Measurements from ENCODE around the gene CALML5. TPM values are rescaled to one million over a fixed set of nuclear protein-coding genes. Genes with fewer than 3 reads are reported as not detected.

Gene CALML5
- total RNA-seq, 1 experiment from 2014 or later = not detected

GRCh38 chr10:5461914-5462840 is 37.2 kb downstream of the CALML5 start:
- POLR2A ChIA-PET = no interaction called here
- DNase-seq (ENCODE audit: low read depth, low spot score) = no peak
- CTCF ChIA-PET = no interaction called here
- no TSS peak for BruUV-seq (replicated peaks)
- Histone ChIP-seq H3K4me1 (ENCODE audit: control insufficient read depth, insufficient read depth, low read length) (no peaks in the 10 kb centered on the region), H3K36me3 (ENCODE audit: control insufficient read depth, insufficient read depth, low read length) (no peaks in the 10 kb centered on the region; the same call in 1 of the 2 replicates), H3K27ac (ENCODE audit: low read length) (no peak overlapping the region), H3K27me3 (ENCODE audit: control insufficient read depth, insufficient read depth, low read length) (no peaks in the 10 kb centered on the region), H3K4me3 (ENCODE audit: low read depth in 2 of 2, low read length in 2 of 2) (no peak overlapping the region), H3K9me3 (ENCODE audit: control insufficient read depth, insufficient read depth, low read depth, low read length) (no peaks in the 10 kb centered on the region)
- TF ChIP-seq POLR2AphosphoS5 (IDR thresholded peaks at IDR 0.05; ENCODE audit: low read depth, low read length) (no peak), CTCF (IDR thresholded peaks at IDR 0.05) (no peak), REST (IDR thresholded peaks at IDR 0.05; ENCODE audit: insufficient read depth in 1 of 2, low read depth in 2 of 2, low read length in 1 of 2) (no peak), TCF7L2 (IDR thresholded peaks at IDR 0.05; ENCODE audit: low read depth, low read length) (no peak), SIN3A (IDR thresholded peaks at IDR 0.05; ENCODE audit: borderline replicate concordance, insufficient read depth, low read depth, low read length) (no peak)
- in situ Hi-C loops (cut with HindIII; ENCODE audit: low pct_unique_long_range_greater_than_20kb, low sequenced_read_pairs) = no loop called here
- intact Hi-C loops (cut with micrococcal nuclease; ENCODE audit: unreplicated experiment) = no loop called here
- ATAC-seq = no peak

- POLR2A ChIA-PET = no interaction called here
- in situ Hi-C loops (cut with HindIII; ENCODE audit: low pct_unique_long_range_greater_than_20kb, low sequenced_read_pairs) = no loop called here
- BruUV-seq (replicated peaks) = no TSS peak
Observed at GRCh38 chr10:5461203-5461588, 38.2 kb downstream of the CALML5 start.

More at GRCh38 chr10:5461203-5461588, 38.2 kb downstream of the CALML5 start:
- H3K36me3 ChIP-seq (ENCODE audit: control insufficient read depth, insufficient read depth, low read length) = no peaks in the 10 kb centered on the region; the same call in 1 of the 2 replicates
- CTCF ChIA-PET = no interaction called here
- H3K27ac ChIP-seq (ENCODE audit: low read length) = no peak overlapping the region
- intact Hi-C loops (cut with micrococcal nuclease; ENCODE audit: unreplicated experiment) = no loop called here
- no peak for TF ChIP-seq SIN3A (IDR thresholded peaks at IDR 0.05; ENCODE audit: borderline replicate concordance, insufficient read depth, low read depth, low read length)
- no peak for TF ChIP-seq REST (IDR thresholded peaks at IDR 0.05; ENCODE audit: insufficient read depth in 1 of 2, low read depth in 2 of 2, low read length in 1 of 2)
- TF ChIP-seq POLR2AphosphoS5 (IDR thresholded peaks at IDR 0.05; ENCODE audit: low read depth, low read length) = no peak
- TF ChIP-seq TCF7L2 (IDR thresholded peaks at IDR 0.05; ENCODE audit: low read depth, low read length) = no peak
- no peak for TF ChIP-seq CTCF (IDR thresholded peaks at IDR 0.05)
- no peaks in the 10 kb centered on the region for H3K9me3 ChIP-seq (ENCODE audit: control insufficient read depth, insufficient read depth, low read depth, low read length)
- no peaks in the 10 kb centered on the region for H3K4me1 ChIP-seq (ENCODE audit: control insufficient read depth, insufficient read depth, low read length)
- DNase-seq (ENCODE audit: low read depth, low spot score) (no peak), ATAC-seq (no peak)
- H3K4me3 ChIP-seq (ENCODE audit: low read depth in 2 of 2, low read length in 2 of 2) = no peak overlapping the region
- no peaks in the 10 kb centered on the region for H3K27me3 ChIP-seq (ENCODE audit: control insufficient read depth, insufficient read depth, low read length)
